Osteoblast (primary cell): ENCODE measurements around the gene INPP5A. TPM values are rescaled to one million over a fixed set of nuclear protein-coding genes. Genes with fewer than 3 reads are reported as not detected.
A peak's percentile ranks its signal among the peaks of the same experiment; 100 is the strongest.

Source experiments
- DNase-seq: peaks from one replicate; pipeline ENCODE4 v3.0.0; 2011; ENCODE audit warnings: low spot score, mixed read lengths; ENCODE audit not compliant: insufficient read length; ENCODE audit errors: missing footprints
- H2AFZ ChIP-seq: 2 replicates; pipeline ENCODE4 v1.6.0; 2011; ENCODE audit warnings: mild to moderate bottlenecking, low read length
- H3K27ac ChIP-seq: 2 replicates; pipeline ENCODE4 v1.5.1; 2011; ENCODE audit warnings: mild to moderate bottlenecking, low read depth, low read length, moderate library complexity
- H3K27me3 ChIP-seq: 2 replicates; pipeline ENCODE4 v1.6.0; 2012; ENCODE audit warnings: mild to moderate bottlenecking, control low read depth, inconsistent platforms, low read length, moderate library complexity; ENCODE audit not compliant: insufficient read depth
- H3K36me3 ChIP-seq: 2 replicates; pipeline ENCODE4 v1.5.1; 2011; ENCODE audit warnings: mild to moderate bottlenecking, low read length, control low read depth, moderate library complexity; ENCODE audit not compliant: insufficient read depth
- H3K4me1 ChIP-seq: 2 replicates; pipeline ENCODE4 v1.5.1; 2011; ENCODE audit warnings: mild to moderate bottlenecking, low read length, control low read depth, moderate library complexity; ENCODE audit not compliant: insufficient read depth
- H3K4me2 ChIP-seq: 2 replicates; pipeline ENCODE4 v1.6.0; 2011; ENCODE audit warnings: mild to moderate bottlenecking, low read length; ENCODE audit not compliant: insufficient read depth
- H3K4me3 ChIP-seq: fragments of 200-600 bp; sonication (generic); 3 replicates; pipeline ENCODE4 v1.5.1; 2012; ENCODE audit warnings: mild to moderate bottlenecking, low read length, inconsistent platforms; ENCODE audit not compliant: insufficient read depth
- H3K79me2 ChIP-seq: 2 replicates; pipeline ENCODE4 v1.6.0; 2012; ENCODE audit warnings: mild to moderate bottlenecking, low read length, control low read depth, inconsistent platforms; ENCODE audit not compliant: insufficient read depth
- H3K9me3 ChIP-seq: 2 replicates; pipeline ENCODE4 v1.5.1; 2011; ENCODE audit warnings: low read depth, low read length, control low read depth
- H4K20me1 ChIP-seq: 2 replicates; pipeline ENCODE4 v1.6.0; 2012; ENCODE audit warnings: mild to moderate bottlenecking, low read length, control low read depth; ENCODE audit not compliant: insufficient read depth
- CTCF ChIP-seq: IDR thresholded peaks from 2 replicates; pipeline ENCODE4 v1.5.1; 2011; ENCODE audit warnings: mild to moderate bottlenecking, low read depth, low read length, moderate library complexity; ENCODE audit errors: extremely low read depth
- total RNA-seq: library from RNA; depleted of rRNA; stranded (reverse); fragments of >200 nt; gene quantifications from 2 replicates; pipeline ENCODE4 v1.2.3, GENCODE V29; 2012

Gene INPP5A
- total RNA-seq, 1 donor: 22.8 TPM

DNA sequence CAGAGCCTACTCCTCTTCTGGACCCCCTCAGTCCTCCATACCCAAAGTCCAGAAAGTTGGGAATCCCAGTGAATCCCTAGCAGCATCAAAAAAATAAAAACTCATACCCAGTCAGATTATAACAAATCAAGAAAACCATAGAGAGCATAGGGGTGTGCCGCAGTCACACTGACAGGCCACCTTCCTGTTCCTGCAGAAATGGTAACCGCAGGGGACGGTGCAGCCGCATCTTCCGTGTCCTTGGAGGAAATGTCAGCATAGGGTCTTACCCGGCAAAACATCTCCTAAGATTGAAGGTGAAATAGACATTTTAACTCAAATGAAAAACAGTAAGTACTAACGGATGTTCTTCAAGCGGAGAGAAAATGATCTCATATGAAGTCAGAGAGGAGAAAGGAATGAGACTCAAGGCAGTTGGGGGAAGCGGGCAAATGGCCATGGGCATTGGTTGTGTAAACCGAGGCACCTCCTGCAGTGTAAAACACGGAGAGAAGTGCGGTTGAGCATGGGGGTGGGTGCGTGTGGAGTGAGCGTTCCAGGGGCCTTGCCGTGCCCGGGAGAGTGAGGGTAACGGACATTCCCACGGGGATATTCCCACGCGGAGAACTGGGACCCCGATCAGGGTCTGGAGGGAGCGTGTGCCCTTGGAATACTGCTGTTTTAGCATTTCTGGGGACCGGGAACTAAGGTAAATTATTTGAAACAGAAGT is 137.6 kb downstream of the INPP5A start:
- Histone ChIP-seq H3K27me3 (no peaks in the 10 kb centered on the region), H3K36me3 (no peaks in the 10 kb centered on the region), H3K27ac (no peak overlapping the region), H3K4me3 (no peak overlapping the region), H3K9me3 (no peaks in the 10 kb centered on the region), H3K79me2 (peaks cover 7% of the 10 kb centered on the region), H4K20me1 (no peaks in the 10 kb centered on the region), H3K4me1 (peaks cover 7% of the 10 kb centered on the region), H2AFZ (no peak overlapping the region), H3K4me2 (no peak overlapping the region)
- DNase-seq: peak; percentile 26
- no peak for TF ChIP-seq CTCF

GRCh38 chr10:132676193-132676891 is 138.8 kb downstream of the INPP5A start:
- Histone ChIP-seq H3K4me2 (no peak overlapping the region), H4K20me1 (no peaks in the 10 kb centered on the region), H3K27me3 (no peaks in the 10 kb centered on the region), H3K9me3 (no peaks in the 10 kb centered on the region), H3K4me3 (no peak overlapping the region), H3K36me3 (no peaks in the 10 kb centered on the region), H2AFZ (no peak overlapping the region), H3K79me2 (peaks cover 3% of the 10 kb centered on the region), H3K27ac (no peak overlapping the region), H3K4me1 (no peaks in the 10 kb centered on the region)
- TF ChIP-seq CTCF: no peak
- peak; percentile 43 for DNase-seq

- peak; percentile 18 for DNase-seq
- H4K20me1 ChIP-seq: peaks cover under 1% of the 10 kb centered on the region
- H2AFZ ChIP-seq: no peak overlapping the region
- TF ChIP-seq CTCF: no peak
- no peak overlapping the region for H3K4me2 ChIP-seq
- H3K27ac ChIP-seq: no peak overlapping the region
- H3K4me1 ChIP-seq: no peaks in the 10 kb centered on the region
- no peaks in the 10 kb centered on the region for H3K9me3 ChIP-seq
- H3K4me3 ChIP-seq: no peak overlapping the region
- H3K36me3 ChIP-seq: no peaks in the 10 kb centered on the region
- H3K79me2 ChIP-seq: no peaks in the 10 kb centered on the region
- H3K27me3 ChIP-seq: no peaks in the 10 kb centered on the region
Observed at GRCh38 chr10:132677096-132677472, 139.5 kb downstream of the INPP5A start.

DNA sequence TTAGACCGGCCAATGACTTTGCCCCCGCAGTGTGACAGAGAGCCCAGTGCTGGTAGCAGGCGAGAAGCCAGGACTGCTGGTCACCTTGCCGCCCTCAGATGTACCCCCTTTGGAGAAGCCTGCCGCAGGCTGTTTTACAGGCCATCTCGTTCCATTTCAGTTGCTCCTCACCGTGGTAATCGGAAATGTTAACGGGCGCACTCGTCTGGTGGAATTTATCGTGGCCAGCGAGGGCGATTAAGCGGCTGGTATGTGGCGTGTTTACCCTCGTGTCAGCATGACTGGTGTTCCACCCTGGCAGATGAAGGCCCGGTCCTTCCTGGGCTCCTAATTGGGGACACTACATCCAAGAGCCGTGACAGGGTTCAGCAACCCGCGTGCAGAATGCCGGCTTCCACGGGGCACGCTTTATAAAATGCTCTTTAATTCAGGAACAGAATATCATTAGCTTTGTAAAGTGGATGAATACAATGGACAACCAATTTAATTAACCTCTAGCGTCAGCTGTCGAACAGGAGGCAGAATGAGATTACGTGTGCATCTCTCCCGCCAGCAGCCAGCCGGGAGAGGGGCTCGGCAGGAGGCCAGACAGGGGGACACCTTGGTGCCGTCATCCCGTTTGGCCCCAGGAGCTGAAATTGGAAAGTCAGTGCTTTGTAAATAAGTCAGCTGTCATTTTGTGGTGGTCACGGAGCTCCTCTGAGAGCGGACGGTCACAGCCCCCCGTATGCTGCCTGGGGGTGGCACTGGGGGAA is 140.1 kb downstream of the INPP5A start:
- H3K27me3 ChIP-seq: no peaks in the 10 kb centered on the region
- H3K36me3 ChIP-seq: no peaks in the 10 kb centered on the region
- H2AFZ ChIP-seq: no peak overlapping the region
- H3K4me3 ChIP-seq: no peak overlapping the region
- H4K20me1 ChIP-seq: peaks cover 3% of the 10 kb centered on the region
- no peak overlapping the region for H3K27ac ChIP-seq
- TF ChIP-seq CTCF: no peak
- peak; percentile 56 for DNase-seq
- H3K4me2 ChIP-seq: no peak overlapping the region
- H3K79me2 ChIP-seq: no peaks in the 10 kb centered on the region
- no peaks in the 10 kb centered on the region for H3K9me3 ChIP-seq
- H3K4me1 ChIP-seq: no peaks in the 10 kb centered on the region
